GM12878 (cell line): ENCODE measurements around the gene FKBP2. TPM values are rescaled to one million over a fixed set of nuclear protein-coding genes. Genes with fewer than 3 reads are reported as not detected.

Experiments used
- BHLHE40 ChIP-seq, 2 experiments: fragments of 450-650 bp in 1 of 2; IDR thresholded peaks; 2 replicates each; pipeline ENCODE4 v1.6.1; 2011 to 2017; ENCODE audit warnings: low read depth in 2 of 2, borderline replicate concordance in 1 of 2, improper control_type of control experiment in 1 of 2, low read length in 1 of 2, mild to moderate bottlenecking in 1 of 2
- EGR1 ChIP-seq, 2 experiments: IDR thresholded peaks; 1 replicate in 1 of 2; 2 replicates in 1 of 2; pipeline ENCODE4 v1.6.1; 2011 to 2012; ENCODE audit warnings: low read depth in 2 of 2, low read length in 2 of 2, borderline replicate concordance in 1 of 2, mild to moderate bottlenecking in 1 of 2, moderate library complexity in 1 of 2
- KLF5 ChIP-seq: fragments of 450-650 bp; IDR thresholded peaks from 2 replicates; pipeline ENCODE4 v1.6.1; 2014; ENCODE audit warnings: mild to moderate bottlenecking; ENCODE audit not compliant: partially characterized antibody
- NFIC ChIP-seq: IDR thresholded peaks from 2 replicates; pipeline ENCODE4 v1.6.1; 2012; ENCODE audit warnings: low read depth, mild to moderate bottlenecking, inconsistent platforms, low read length, moderate library complexity
- PRDM15 ChIP-seq: fragments of 450-650 bp; formaldehyde crosslinking; IDR thresholded peaks from 2 replicates; pipeline ENCODE4 v1.4.0; 2020; ENCODE audit warnings: mild to moderate bottlenecking, moderate library complexity
- SREBF2 ChIP-seq: IDR thresholded peaks from 2 replicates; pipeline ENCODE4 v1.6.1; 2012; ENCODE audit warnings: mild to moderate bottlenecking, low read length
- WRNIP1 ChIP-seq: IDR thresholded peaks from 2 replicates; pipeline ENCODE4 v1.6.1; 2011; ENCODE audit warnings: low read depth, low read length, improper control_type of control experiment, borderline replicate concordance
- polyA plus RNA-seq, 11 experiments: library from polyadenylated mRNA; depleted of rRNA in 4 of 11; unstranded in 6 of 11; stranded (reverse) in 5 of 11; fragments of >200 nt; fragmentation: Nextera tagmentation in 4 of 11; fragmentation: Illumina TruSeq in 1 of 11; extraction: Ambion mirVana in 4 of 11; extraction: Trizol in 1 of 11; gene quantifications; 1 replicate in 1 of 11; 2 replicates in 10 of 11; pipeline versions ENCODE4 v1.2.1 to v1.2.3, GENCODE V29; 2011 to 2016; ENCODE audit warnings: inconsistent platforms in 2 of 11, missing spikeins in 2 of 11, low read depth in 1 of 11
- total RNA-seq, 4 experiments: library from RNA; depleted of rRNA in 3 of 4; stranded (reverse); fragments of >200 nt in 3 of 4; fragmentation: Illumina TruSeq in 1 of 4; extraction: Trizol in 1 of 4; gene quantifications; 2 replicates each; pipeline versions ENCODE4 v1.2.1 to v1.2.3, GENCODE V29; 2013 to 2021
- TF ChIP-seq, protein P1 (sequence below): IDR thresholded peaks from 2 replicates; pipeline ENCODE4 v1.6.1; 2012; ENCODE audit warnings: low read depth, low read length, improper control_type of control experiment

The FKBP2 gene
- total and polyA plus RNA-seq, 10 of the 15 experiments (the other 5 are each of a cell fraction or from before 2014, with no cell fraction given): 1.8 to 99.7 (median 39.5) TPM

DNA sequence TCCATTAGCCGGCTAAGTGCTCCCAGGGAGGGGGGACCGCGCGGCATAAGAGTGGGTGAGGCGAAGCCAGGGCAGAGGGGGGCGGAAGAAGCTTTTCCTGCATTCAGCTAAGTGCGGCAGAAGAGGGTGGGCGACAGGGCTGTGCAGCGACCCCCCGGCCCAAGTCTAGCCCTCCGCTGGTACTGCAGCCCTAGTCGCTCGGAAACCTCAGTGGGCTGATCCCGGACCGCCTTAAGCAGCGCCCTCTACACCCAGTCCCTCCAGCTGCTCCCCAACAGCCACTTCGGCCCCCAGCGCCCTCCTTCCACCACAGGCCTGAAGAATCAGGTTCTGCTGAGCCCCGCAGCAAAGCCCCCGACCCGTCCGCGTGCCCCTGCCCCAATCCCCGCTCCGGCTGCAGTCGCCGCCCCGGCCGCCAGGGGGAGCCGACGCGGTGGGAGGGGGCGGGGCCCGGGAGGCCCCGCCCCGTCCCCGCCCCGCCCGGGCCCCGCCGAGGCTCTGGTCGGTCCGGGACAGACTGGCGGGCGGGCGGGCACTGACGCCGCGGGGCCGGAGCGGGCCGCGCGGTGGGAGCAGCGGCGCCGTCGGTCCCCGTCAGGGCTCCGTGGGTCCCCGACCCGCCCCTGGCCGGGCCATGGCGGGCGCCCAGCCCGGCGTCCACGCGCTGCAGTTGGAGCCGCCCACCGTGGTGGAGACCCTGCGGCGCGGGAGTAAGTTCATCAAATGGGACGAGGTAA is 10.3 kb downstream of the FKBP2 start, which contains the start of gene PLCB3 (continued):
- TF ChIP-seq NFIC (no peak), PRDM15 (CRISPR knock-in tag) (no peak), WRNIP1 (no peak), KLF5 (no peak), BHLHE40 (IDR thresholded peaks at IDR 0.05; ENCODE audit: borderline replicate concordance in 1 of 2, low read depth in 2 of 2, low read length in 1 of 2) (peak; percentile 21 to 26; a peak in 1 of 4 replicates), SREBF2 (no peak), EGR1 (IDR thresholded peaks at IDR 0.05; ENCODE audit: borderline replicate concordance in 1 of 2, low read depth in 2 of 2, low read length in 2 of 2) (peak in 1 of 2 experiments; percentile 40; a peak in 1 of 3 replicates)
- TF ChIP-seq, protein P1, sequence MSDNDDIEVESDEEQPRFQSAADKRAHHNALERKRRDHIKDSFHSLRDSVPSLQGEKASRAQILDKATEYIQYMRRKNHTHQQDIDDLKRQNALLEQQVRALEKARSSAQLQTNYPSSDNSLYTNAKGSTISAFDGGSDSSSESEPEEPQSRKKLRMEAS: no peak
